K562 (cell line): ENCODE measurements around the gene SYDE1. TPM values are rescaled to one million over a fixed set of nuclear protein-coding genes. Genes with fewer than 3 reads are reported as not detected.

Source experiments
- ATAC-seq: fragments of 200-7000 bp; cut with Tn5 transposase; 3 replicates; pipeline ENCODE4 v1.9.1; 2020; ENCODE audit warnings: moderate library complexity
- BruUV-seq: library from RNA; stranded (reverse); fragments of 400-500 nt; replicated peaks from 2 replicates; lab custom pipeline; 2021; lab: Mats Ljungman, UMichigan
- CTCF ChIA-PET: fragments of 300-600 bp; formaldehyde crosslinking; extraction: SDS; loops from one replicate; lab custom pipeline; 2021; ENCODE audit warnings: low intra/inter-chr PET ratio; lab: Yijun Ruan, JAX
- POLR2A ChIA-PET: fragments of 300-600, 350-650 bp; sonication (Branson Sonifier 250); formaldehyde crosslinking; extraction: SDS; loops from one replicate; lab custom pipeline; 2021; ENCODE audit warnings: antibody characterized with exemption, inconsistent platforms; lab: Yijun Ruan, JAX
- DNase-seq, 4 experiments: peaks; one replicate each; pipeline versions ENCODE4 v3.0.0 to v3.0.0-alpha.2; 2011 to 2018; ENCODE audit warnings: low spot score in 3 of 4, mixed read lengths in 3 of 4; ENCODE audit errors: extremely low read depth in 1 of 4
- FAIRE-seq: peaks from 2 replicates; lab custom pipeline; 2011; peaks lifted over from hg19 to GRCh38; lab: Jason Lieb, UNC
- H2AFZ ChIP-seq: 2 replicates; pipeline ENCODE4 v1.6.0; 2011; ENCODE audit warnings: low read depth, low read length, control low read depth, inconsistent platforms
- H3K27ac ChIP-seq: fragments of 200-600 bp; 3 replicates; pipeline ENCODE4 v1.8.0; 2011; ENCODE audit warnings: low read depth, mild to moderate bottlenecking, control low read depth, inconsistent platforms, low read length, moderate library complexity, mixed read lengths; ENCODE audit errors: extremely low read depth
- H3K27me3 ChIP-seq, 2 experiments: fragments of 300-600 bp in 1 of 2; 2 replicates in 1 of 2; 3 replicates in 1 of 2; pipeline versions ENCODE4 v1.6.0 to v1.8.0; 2011; ENCODE audit warnings: inconsistent platforms in 2 of 2, low read length in 2 of 2, mild to moderate bottlenecking in 1 of 2, mixed read lengths in 1 of 2, moderate library complexity in 1 of 2; ENCODE audit not compliant: control insufficient read depth in 2 of 2, insufficient read depth in 2 of 2
- H3K36me3 ChIP-seq: fragments of 300-600 bp; 3 replicates; pipeline ENCODE4 v1.8.0; 2011; ENCODE audit warnings: mild to moderate bottlenecking, low read length, inconsistent platforms; ENCODE audit not compliant: control insufficient read depth, insufficient read depth
- H3K4me1 ChIP-seq, 2 experiments: fragments of 200-600 bp in 1 of 2; replicated peaks in 1 of 2; 2 replicates in 1 of 2; 3 replicates in 1 of 2; pipeline versions ENCODE4 v1.5.1 to v1.8.0; 2011; ENCODE audit warnings: inconsistent platforms in 2 of 2, low read length in 2 of 2, mild to moderate bottlenecking in 1 of 2, mixed read lengths in 1 of 2, moderate library complexity in 1 of 2; ENCODE audit not compliant: control insufficient read depth in 2 of 2, insufficient read depth in 2 of 2
- H3K4me2 ChIP-seq: 2 replicates; pipeline ENCODE4 v1.6.1; 2011; ENCODE audit warnings: low read length, control low read depth, inconsistent platforms, mixed read lengths; ENCODE audit not compliant: insufficient read depth
- H3K4me3 ChIP-seq: fragments of 200-600 bp; sonication (generic), shearing (Covaris generic); 2 replicates; pipeline ENCODE4 v1.5.1; 2016; ENCODE audit warnings: control low read depth, inconsistent platforms
- H3K79me2 ChIP-seq: fragments of 200-600 bp; 3 replicates; pipeline ENCODE4 v1.8.0; 2011; ENCODE audit warnings: low read length, inconsistent platforms; ENCODE audit not compliant: control insufficient read depth, insufficient read depth
- H3K9ac ChIP-seq, 2 experiments: 2 replicates each; pipeline versions ENCODE4 v1.6.0 to v1.6.1; 2011; ENCODE audit warnings: low read depth in 2 of 2, low read length in 2 of 2, control low read depth in 1 of 2, inconsistent platforms in 1 of 2, mild to moderate bottlenecking in 1 of 2, mixed read lengths in 1 of 2; ENCODE audit not compliant: insufficient read depth in 1 of 2
- H3K9me1 ChIP-seq: one replicate; pipeline ENCODE4 v1.6.0; 2011; ENCODE audit warnings: inconsistent platforms, mild to moderate bottlenecking, low read length, moderate library complexity; ENCODE audit not compliant: control insufficient read depth, insufficient read depth
- H3K9me3 ChIP-seq: replicated peaks from 2 replicates; pipeline ENCODE4 v1.5.1; 2011; ENCODE audit warnings: low read depth, low read length, inconsistent platforms; ENCODE audit not compliant: control insufficient read depth, insufficient read depth
- H4K20me1 ChIP-seq: replicated peaks from 2 replicates; pipeline ENCODE4 v1.6.1; 2011; ENCODE audit warnings: low read length, inconsistent platforms, mixed read lengths; ENCODE audit not compliant: control insufficient read depth, insufficient read depth
- CBX5 ChIP-seq: IDR thresholded peaks from 2 replicates; pipeline ENCODE4 v1.6.1; 2014; ENCODE audit warnings: low read depth, borderline replicate concordance
- ELK3 ChIP-seq: fragments of 450-650 bp; formaldehyde crosslinking; IDR thresholded peaks from 2 replicates; pipeline ENCODE4 v1.4.0; 2020; ENCODE audit warnings: mild to moderate bottlenecking
- FIP1L1 ChIP-seq: fragments of 200-400 bp; formaldehyde crosslinking; IDR thresholded peaks from 2 replicates; pipeline ENCODE4 v1.6.1; 2018; ENCODE audit warnings: mild to moderate bottlenecking, low read depth, low read length; ENCODE audit not compliant: poor library complexity, severe bottlenecking
- HDAC6 ChIP-seq: IDR thresholded peaks from 2 replicates; pipeline ENCODE4 v1.6.1; 2012; ENCODE audit warnings: low read depth, mild to moderate bottlenecking, control low read depth, inconsistent platforms, low read length, moderate library complexity
- HMG20A ChIP-seq: fragments of 450-650 bp; formaldehyde crosslinking; conservative IDR thresholded peaks from 2 replicates; pipeline ENCODE4 v1.4.0; 2020; ENCODE audit warnings: mild to moderate bottlenecking, mixed read lengths
- HNRNPL ChIP-seq: fragments of 200-400 bp; formaldehyde crosslinking; IDR thresholded peaks from 2 replicates; pipeline ENCODE4 v1.6.1; 2017; ENCODE audit warnings: low read depth, mild to moderate bottlenecking, low read length
- MAFK ChIP-seq: IDR thresholded peaks from 2 replicates; pipeline ENCODE4 v1.6.1; 2011; ENCODE audit warnings: low read length, improper control_type of control experiment
- NFYB ChIP-seq: IDR thresholded peaks from 2 replicates; pipeline ENCODE4 v1.6.1; 2011; ENCODE audit warnings: mild to moderate bottlenecking, moderate library complexity; ENCODE audit not compliant: insufficient read length; ENCODE audit errors: extremely low read depth
- RBBP5 ChIP-seq: fragments of 200-600 bp; sonication (generic); IDR thresholded peaks from 2 replicates; pipeline ENCODE4 v1.6.1; 2012; ENCODE audit warnings: borderline replicate concordance, mild to moderate bottlenecking, low read length, control low read depth, inconsistent platforms; ENCODE audit not compliant: insufficient read depth, poor library complexity, severe bottlenecking
- RFX1 ChIP-seq: fragments of 450-650 bp; IDR thresholded peaks from 2 replicates; pipeline ENCODE4 v1.6.1; 2016; ENCODE audit warnings: mild to moderate bottlenecking, moderate library complexity
- THAP12 ChIP-seq: fragments of 250-450 bp; sonication (Bioruptor Pico); IDR thresholded peaks from 2 replicates; pipeline ENCODE4 v1.9.0; 2021; ENCODE audit warnings: mild to moderate bottlenecking, inconsistent platforms
- ZNF436 ChIP-seq: fragments of 250-450, 450-650 bp; sonication (Bioruptor Pico); formaldehyde crosslinking; IDR thresholded peaks from 2 replicates; pipeline ENCODE4 v1.7.0; 2020; ENCODE audit warnings: mild to moderate bottlenecking
- ZNF699 ChIP-seq: fragments of 250-450 bp; sonication (Bioruptor Pico); IDR thresholded peaks from 2 replicates; pipeline ENCODE4 v1.8.0; 2021; ENCODE audit warnings: mild to moderate bottlenecking, moderate library complexity; ENCODE audit not compliant: insufficient replicate concordance
- ZNF76 ChIP-seq: fragments of 250-450 bp; sonication (Bioruptor Pico); IDR thresholded peaks from 2 replicates; pipeline ENCODE4 v1.4.0; 2020; ENCODE audit warnings: mild to moderate bottlenecking, moderate library complexity, borderline replicate concordance
- WGBS: fragments of 100-300 bp; shearing (Covaris generic); methylation state at CpG from one replicate; pipeline ENCODE4 v1.1.6; 2016; ENCODE audit warnings: low coverage, mixed read lengths; ENCODE audit not compliant: insufficient coverage; ENCODE audit errors: missing lambda C conversion rate; 5-methylcytosine and 5-hydroxymethylcytosine counted together
- in situ Hi-C: fragments of 300-500 bp; cut with MboI; formaldehyde crosslinking; loops from 4 replicates; pipeline ENCODE4 v1.15.0; 2018; ENCODE audit warnings: inconsistent platforms, mixed read lengths
- intact Hi-C: fragments of 100-400 bp; cut with micrococcal nuclease; formaldehyde crosslinking; loops from 2 replicates; pipeline ENCODE4 v1.14.2; 2022
- polyA plus RNA-seq, 8 experiments: library from polyadenylated mRNA; depleted of rRNA in 4 of 8; stranded (reverse) in 5 of 8; unstranded in 3 of 8; fragments of >200 nt; fragmentation: Nextera tagmentation in 2 of 8; fragmentation: Illumina TruSeq in 1 of 8; extraction: Ambion mirVana in 2 of 8; extraction: Trizol in 1 of 8; gene quantifications; 2 replicates each; pipeline versions ENCODE4 v1.2.1 to v1.2.3, GENCODE V29; 2011 to 2014; ENCODE audit warnings: inconsistent platforms in 1 of 8, missing spikeins in 1 of 8
- total RNA-seq, 7 experiments: library from RNA; depleted of rRNA in 6 of 7; stranded (reverse); fragments of >200 nt in 6 of 7; fragmentation: Illumina TruSeq in 2 of 7; extraction: Trizol in 2 of 7; gene quantifications; 2 replicates each; pipeline versions ENCODE4 v1.2.1 to v1.2.3, GENCODE V29; 2011 to 2021; ENCODE audit warnings: low replicate concordance in 1 of 7

Gene SYDE1
- total and polyA plus RNA-seq, 9 of the 15 experiments (the other 6 are each of a cell fraction or from before 2014, with no cell fraction given) = 0.04 TPM; not detected in 8

DNA sequence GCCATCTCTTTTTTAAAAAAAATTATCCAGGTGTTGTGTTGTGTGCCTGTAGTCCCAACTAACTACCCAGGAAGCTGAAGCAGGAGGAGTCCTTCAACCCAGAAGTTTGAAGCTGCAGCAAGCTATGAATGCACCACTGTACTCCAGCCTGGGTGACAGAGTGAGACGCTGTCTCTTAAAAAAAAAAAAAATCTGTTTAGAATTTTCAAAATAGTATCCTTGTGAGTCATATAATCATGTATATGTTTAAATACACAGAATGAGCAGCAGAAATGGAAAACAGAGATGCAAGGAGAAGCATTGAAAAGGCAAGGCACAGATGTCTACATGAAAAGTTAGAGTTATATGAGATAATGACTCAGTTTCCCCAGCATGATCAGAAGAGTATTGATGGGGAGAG lies 31.2 kb downstream of the SYDE1 start:
- H3K4me2 ChIP-seq = no peak overlapping the region
- H4K20me1 ChIP-seq = no peaks in the 10 kb centered on the region
- DNase-seq = no peak
- in situ Hi-C loops = no loop called here
- intact Hi-C loops = no loop called here
- no peaks in the 10 kb centered on the region for H3K79me2 ChIP-seq
- CTCF ChIA-PET = no interaction called here
- H3K4me3 ChIP-seq = no peak overlapping the region
- POLR2A ChIA-PET = interaction anchor here (0.7 kb wide), 1 partner anchor 8 kb away, joined by 3 read pairs; no protein-coding TSS in a partner anchor
- H3K27ac ChIP-seq = no peak overlapping the region
- 0% methylated on average over 1 of the region's 1 CpG for WGBS
- ATAC-seq = no peak
- no peak overlapping the region for H3K9ac ChIP-seq
- no peaks in the 10 kb centered on the region for H3K36me3 ChIP-seq
- no peak for FAIRE-seq
- H3K4me1 ChIP-seq = no peaks in the 10 kb centered on the region
- H3K27me3 ChIP-seq = peaks cover 13 to 35% of the 10 kb centered on the region in 2 experiments; a peak in 4 of 5 replicates
- no peaks in the 10 kb centered on the region for H3K9me1 ChIP-seq
- BruUV-seq = no TSS peak
- no peak overlapping the region for H2AFZ ChIP-seq
- TF ChIP-seq HNRNPL (no peak), HDAC6 (no peak), NFYB (no peak), ELK3 (CRISPR knock-in tag) (no peak), RFX1 (no peak), CBX5 (no peak), ZNF699 (CRISPR knock-in tag) (no peak), RBBP5 (no peak), MAFK (no peak), HMG20A (CRISPR knock-in tag) (no peak), FIP1L1 (no peak), THAP12 (CRISPR knock-in tag) (no peak), ZNF76 (no peak), ZNF436 (CRISPR knock-in tag) (no peak)
- TF ChIP-seq, all 486 proteins: peak for 0
- H3K9me3 ChIP-seq = no peaks in the 10 kb centered on the region
